K562 (cell line): ENCODE results near the gene TMEM147. TPM values are rescaled to one million over a fixed set of nuclear protein-coding genes. Genes with fewer than 3 reads are reported as not detected.

Source experiments
- ATAC-seq: fragments of 200-7000 bp; cut with Tn5 transposase; 3 replicates; pipeline ENCODE4 v1.9.1; 2020; ENCODE audit warnings: moderate library complexity
- BruUV-seq: library from RNA; stranded (reverse); fragments of 400-500 nt; replicated peaks from 2 replicates; lab custom pipeline; 2021; lab: Mats Ljungman, UMichigan
- CTCF ChIA-PET: fragments of 300-600 bp; formaldehyde crosslinking; extraction: SDS; loops from one replicate; lab custom pipeline; 2021; ENCODE audit warnings: low intra/inter-chr PET ratio; lab: Yijun Ruan, JAX
- POLR2A ChIA-PET: fragments of 300-600, 350-650 bp; sonication (Branson Sonifier 250); formaldehyde crosslinking; extraction: SDS; loops from one replicate; lab custom pipeline; 2021; ENCODE audit warnings: antibody characterized with exemption, inconsistent platforms; lab: Yijun Ruan, JAX
- DNase-seq, 4 experiments: peaks; one replicate each; pipeline versions ENCODE4 v3.0.0 to v3.0.0-alpha.2; 2011 to 2018; ENCODE audit warnings: low spot score in 3 of 4, mixed read lengths in 3 of 4; ENCODE audit errors: extremely low read depth in 1 of 4
- FAIRE-seq: peaks from 2 replicates; lab custom pipeline; 2011; peaks lifted over from hg19 to GRCh38; lab: Jason Lieb, UNC
- H2AFZ ChIP-seq: 2 replicates; pipeline ENCODE4 v1.6.0; 2011; ENCODE audit warnings: low read depth, low read length, control low read depth, inconsistent platforms
- H3K27ac ChIP-seq: fragments of 200-600 bp; 3 replicates; pipeline ENCODE4 v1.8.0; 2011; ENCODE audit warnings: low read depth, mild to moderate bottlenecking, control low read depth, inconsistent platforms, low read length, moderate library complexity, mixed read lengths; ENCODE audit errors: extremely low read depth
- H3K27me3 ChIP-seq, 2 experiments: fragments of 300-600 bp in 1 of 2; 2 replicates in 1 of 2; 3 replicates in 1 of 2; pipeline versions ENCODE4 v1.6.0 to v1.8.0; 2011; ENCODE audit warnings: inconsistent platforms in 2 of 2, low read length in 2 of 2, mild to moderate bottlenecking in 1 of 2, mixed read lengths in 1 of 2, moderate library complexity in 1 of 2; ENCODE audit not compliant: control insufficient read depth in 2 of 2, insufficient read depth in 2 of 2
- H3K36me3 ChIP-seq: fragments of 300-600 bp; 3 replicates; pipeline ENCODE4 v1.8.0; 2011; ENCODE audit warnings: mild to moderate bottlenecking, low read length, inconsistent platforms; ENCODE audit not compliant: control insufficient read depth, insufficient read depth
- H3K4me1 ChIP-seq, 2 experiments: fragments of 200-600 bp in 1 of 2; replicated peaks in 1 of 2; 2 replicates in 1 of 2; 3 replicates in 1 of 2; pipeline versions ENCODE4 v1.5.1 to v1.8.0; 2011; ENCODE audit warnings: inconsistent platforms in 2 of 2, low read length in 2 of 2, mild to moderate bottlenecking in 1 of 2, mixed read lengths in 1 of 2, moderate library complexity in 1 of 2; ENCODE audit not compliant: control insufficient read depth in 2 of 2, insufficient read depth in 2 of 2
- H3K4me2 ChIP-seq: 2 replicates; pipeline ENCODE4 v1.6.1; 2011; ENCODE audit warnings: low read length, control low read depth, inconsistent platforms, mixed read lengths; ENCODE audit not compliant: insufficient read depth
- H3K4me3 ChIP-seq: fragments of 200-600 bp; sonication (generic), shearing (Covaris generic); 2 replicates; pipeline ENCODE4 v1.5.1; 2016; ENCODE audit warnings: control low read depth, inconsistent platforms
- H3K79me2 ChIP-seq: fragments of 200-600 bp; 3 replicates; pipeline ENCODE4 v1.8.0; 2011; ENCODE audit warnings: low read length, inconsistent platforms; ENCODE audit not compliant: control insufficient read depth, insufficient read depth
- H3K9ac ChIP-seq, 2 experiments: 2 replicates each; pipeline versions ENCODE4 v1.6.0 to v1.6.1; 2011; ENCODE audit warnings: low read depth in 2 of 2, low read length in 2 of 2, control low read depth in 1 of 2, inconsistent platforms in 1 of 2, mild to moderate bottlenecking in 1 of 2, mixed read lengths in 1 of 2; ENCODE audit not compliant: insufficient read depth in 1 of 2
- H3K9me1 ChIP-seq: one replicate; pipeline ENCODE4 v1.6.0; 2011; ENCODE audit warnings: inconsistent platforms, mild to moderate bottlenecking, low read length, moderate library complexity; ENCODE audit not compliant: control insufficient read depth, insufficient read depth
- H3K9me3 ChIP-seq: replicated peaks from 2 replicates; pipeline ENCODE4 v1.5.1; 2011; ENCODE audit warnings: low read depth, low read length, inconsistent platforms; ENCODE audit not compliant: control insufficient read depth, insufficient read depth
- H4K20me1 ChIP-seq: replicated peaks from 2 replicates; pipeline ENCODE4 v1.6.1; 2011; ENCODE audit warnings: low read length, inconsistent platforms, mixed read lengths; ENCODE audit not compliant: control insufficient read depth, insufficient read depth
- HSF4 ChIP-seq: fragments of 250-450 bp; sonication (Bioruptor Pico); IDR thresholded peaks from 2 replicates; pipeline ENCODE4 v2.1.2; 2022; ENCODE audit warnings: mild to moderate bottlenecking, moderate library complexity, borderline replicate concordance
- L3MBTL2 ChIP-seq: fragments of 450-650 bp; IDR thresholded peaks from 2 replicates; pipeline ENCODE4 v1.6.1; 2016; ENCODE audit warnings: mild to moderate bottlenecking, moderate library complexity
- PHTF2 ChIP-seq: fragments of 250-450 bp; sonication (Bioruptor Pico); IDR thresholded peaks from 2 replicates; pipeline ENCODE4 v1.5.0; 2021; ENCODE audit warnings: mild to moderate bottlenecking
- PURB ChIP-seq: sonication (generic); formaldehyde crosslinking; IDR thresholded peaks from 2 replicates; pipeline ENCODE4 v1.9.0; 2021; ENCODE audit warnings: low read depth, mild to moderate bottlenecking, missing genetic modification reagents
- RBFOX2 ChIP-seq: fragments of 200-400 bp; formaldehyde crosslinking; IDR thresholded peaks from 2 replicates; pipeline ENCODE4 v1.6.1; 2017; ENCODE audit warnings: low read depth, mild to moderate bottlenecking, low read length, moderate library complexity
- RBM25 ChIP-seq: fragments of 200-400 bp; formaldehyde crosslinking; IDR thresholded peaks from 2 replicates; pipeline ENCODE4 v1.6.1; 2018; ENCODE audit warnings: low read length, low read depth, moderate library complexity; ENCODE audit not compliant: severe bottlenecking
- SIX5 ChIP-seq, 2 experiments: IDR thresholded peaks; 2 replicates each; pipeline ENCODE4 v1.6.1; 2011; ENCODE audit warnings: low read length in 2 of 2, borderline replicate concordance in 1 of 2, low read depth in 1 of 2, mild to moderate bottlenecking in 1 of 2, moderate library complexity in 1 of 2; ENCODE audit not compliant: insufficient read depth in 1 of 2
- SLC30A9 ChIP-seq: fragments of 250-450 bp; sonication (Bioruptor Pico); IDR thresholded peaks from 2 replicates; pipeline ENCODE4 v1.8.0; 2022; ENCODE audit warnings: mild to moderate bottlenecking, moderate library complexity
- SPI1 ChIP-seq: IDR thresholded peaks from 2 replicates; pipeline ENCODE4 v1.6.1; 2011; ENCODE audit warnings: low read depth, low read length, control low read depth, borderline replicate concordance
- ZBTB33 ChIP-seq: sonication (generic); formaldehyde crosslinking; IDR thresholded peaks from 2 replicates; pipeline ENCODE4 v1.8.1; 2023; ENCODE audit warnings: mild to moderate bottlenecking, missing genetic modification reagents
- ZKSCAN1 ChIP-seq: fragments of 150-350 bp; IDR thresholded peaks from 2 replicates; pipeline ENCODE4 v1.6.1; 2016; ENCODE audit warnings: low read depth, low read length
- ZNF274 ChIP-seq: IDR thresholded peaks from 2 replicates; pipeline ENCODE4 v1.6.1; 2011; ENCODE audit warnings: low read depth, mild to moderate bottlenecking, low read length, moderate library complexity, borderline replicate concordance
- WGBS: fragments of 100-300 bp; shearing (Covaris generic); methylation state at CpG from one replicate; pipeline ENCODE4 v1.1.6; 2016; ENCODE audit warnings: low coverage, mixed read lengths; ENCODE audit not compliant: insufficient coverage; ENCODE audit errors: missing lambda C conversion rate; 5-methylcytosine and 5-hydroxymethylcytosine counted together
- in situ Hi-C: fragments of 300-500 bp; cut with MboI; formaldehyde crosslinking; loops from 4 replicates; pipeline ENCODE4 v1.15.0; 2018; ENCODE audit warnings: inconsistent platforms, mixed read lengths
- intact Hi-C: fragments of 100-400 bp; cut with micrococcal nuclease; formaldehyde crosslinking; loops from 2 replicates; pipeline ENCODE4 v1.14.2; 2022
- polyA plus RNA-seq, 8 experiments: library from polyadenylated mRNA; depleted of rRNA in 4 of 8; stranded (reverse) in 5 of 8; unstranded in 3 of 8; fragments of >200 nt; fragmentation: Nextera tagmentation in 2 of 8; fragmentation: Illumina TruSeq in 1 of 8; extraction: Ambion mirVana in 2 of 8; extraction: Trizol in 1 of 8; gene quantifications; 2 replicates each; pipeline versions ENCODE4 v1.2.1 to v1.2.3, GENCODE V29; 2011 to 2014; ENCODE audit warnings: inconsistent platforms in 1 of 8, missing spikeins in 1 of 8
- total RNA-seq, 7 experiments: library from RNA; depleted of rRNA in 6 of 7; stranded (reverse); fragments of >200 nt in 6 of 7; fragmentation: Illumina TruSeq in 2 of 7; extraction: Trizol in 2 of 7; gene quantifications; 2 replicates each; pipeline versions ENCODE4 v1.2.1 to v1.2.3, GENCODE V29; 2011 to 2021; ENCODE audit warnings: low replicate concordance in 1 of 7

The TMEM147 gene
- total and polyA plus RNA-seq, 9 of the 15 experiments (the other 6 are each of a cell fraction or from before 2014, with no cell fraction given), result 73.8 to 194 (median 142) TPM

GRCh38 chr19:35549879-35550523, 4.6 kb downstream of the TMEM147 start:
- Histone ChIP-seq H3K79me2 (peaks cover 19% of the 10 kb centered on the region), H3K36me3 (peaks cover 32% of the 10 kb centered on the region; the same call in 2 of the 3 replicates), H3K9me1 (peaks cover 6% of the 10 kb centered on the region), H4K20me1 (peaks cover 9% of the 10 kb centered on the region), H3K27ac (no peak overlapping the region), H3K4me3 (no peak overlapping the region), H3K27me3 (peaks cover 0 to 6% of the 10 kb centered on the region in 2 experiments; a peak in 3 of 5 replicates), H2AFZ (no peak overlapping the region), H3K9me3 (no peaks in the 10 kb centered on the region; the same call in 1 of the 2 replicates), H3K4me2 (no peak overlapping the region), H3K9ac (no peak overlapping the region), H3K4me1 (peaks cover 10 to 50% of the 10 kb centered on the region in 2 experiments; a peak in 3 of 5 replicates)
- POLR2A ChIA-PET, result interaction anchor here (1.2 kb wide), 1 partner anchor 9 kb away, joined by 3 read pairs; no protein-coding TSS in a partner anchor
- CTCF ChIA-PET, result interaction anchor here (0.6 to 3.6 kb wide), 2 partner anchors 53 to 167 kb away, joined by 3 to 25 read pairs; partner anchors contain the start of gene KMT2B
- ATAC-seq (no peak), DNase-seq (no peak), FAIRE-seq (no peak)
- 86% methylated on average over 15 of the region's 15 CpGs for WGBS
- BruUV-seq, result no TSS peak
- in situ Hi-C loops, result no loop called here
- intact Hi-C loops, result no loop called here
- TF ChIP-seq PHTF2 (CRISPR knock-in tag) (no peak), L3MBTL2 (no peak), SPI1 (no peak), SLC30A9 (no peak), ZBTB33 (CRISPR knock-in tag) (peak; percentile 92), ZNF274 (no peak), SIX5 (IDR thresholded peaks at IDR 0.05; ENCODE audit: borderline replicate concordance in 1 of 2, insufficient read depth in 1 of 2, low read depth in 1 of 2, low read length in 2 of 2) (no peak), RBM25 (peak; percentile 23), RBFOX2 (peak; percentile 23; the same call in 1 of the 2 replicates), HSF4 (CRISPR knock-in tag) (no peak), PURB (CRISPR knock-in tag) (no peak), ZKSCAN1 (peak; percentile 98)
